ENCODE measurements around the gene PABPN1L. TPM values are rescaled to one million over a fixed set of nuclear protein-coding genes. Genes with fewer than 3 reads are reported as not detected.

PABPN1L gene
- total and polyA plus RNA-seq, 2 of the 8 experiments (the other 6 are each of a cell fraction or from before 2014, with no cell fraction given), result not detected

Other genes starting within 250 kb of the PABPN1L start
- gene IL17C, start 228.1 kb downstream of the PABPN1L start, total RNA-seq (2021; fragmentation: NEBNext Ultra II Directional; extraction: Animal tissue kit (Norgen Biotek cat#: 25700)), result 1.1 and 1.4 TPM in 2 replicates
- 1.9 and 3.0 TPM in 2 replicates for gene IL17C, start 228.1 kb downstream of the PABPN1L start, polyA plus RNA-seq (2011; rRNA removed)
- 136 and 161 TPM in 2 replicates for gene CYBA, start 215.6 kb downstream of the PABPN1L start, total RNA-seq (2021; fragmentation: NEBNext Ultra II Directional; extraction: Animal tissue kit (Norgen Biotek cat#: 25700))
- gene CYBA, start 215.6 kb downstream of the PABPN1L start, polyA plus RNA-seq (2011; rRNA removed), result 254 and 340 TPM in 2 replicates
- 77.3 and 80.6 TPM in 2 replicates for gene MVD, start 203.6 kb downstream of the PABPN1L start, total RNA-seq (2021; fragmentation: NEBNext Ultra II Directional; extraction: Animal tissue kit (Norgen Biotek cat#: 25700))
- gene MVD, start 203.6 kb downstream of the PABPN1L start, polyA plus RNA-seq (2011; rRNA removed), result 47.2 and 72.1 TPM in 2 replicates
- gene SNAI3, start 180.2 kb downstream of the PABPN1L start, total RNA-seq (2021; fragmentation: NEBNext Ultra II Directional; extraction: Animal tissue kit (Norgen Biotek cat#: 25700)), result 8.5 and 8.7 TPM in 2 replicates
- gene SNAI3, start 180.2 kb downstream of the PABPN1L start, polyA plus RNA-seq (2011; rRNA removed), result 13.3 and 15.8 TPM in 2 replicates
- 28.7 and 31.2 TPM in 2 replicates for gene RNF166, start 160.3 kb downstream of the PABPN1L start, total RNA-seq (2021; fragmentation: NEBNext Ultra II Directional; extraction: Animal tissue kit (Norgen Biotek cat#: 25700))
- gene RNF166, start 160.3 kb downstream of the PABPN1L start, polyA plus RNA-seq (2011; rRNA removed), result 29.8 and 36.6 TPM in 2 replicates
- gene CTU2, start 160.2 kb downstream of the PABPN1L start, total RNA-seq (2021; fragmentation: NEBNext Ultra II Directional; extraction: Animal tissue kit (Norgen Biotek cat#: 25700)), result 42.9 and 49.7 TPM in 2 replicates
- 32.7 and 45.4 TPM in 2 replicates for gene CTU2, start 160.2 kb downstream of the PABPN1L start, polyA plus RNA-seq (2011; rRNA removed)
- 63.6 and 67.5 TPM in 2 replicates for gene PIEZO1, start 81.4 kb downstream of the PABPN1L start, total RNA-seq (2021; fragmentation: NEBNext Ultra II Directional; extraction: Animal tissue kit (Norgen Biotek cat#: 25700))
- 42.3 and 62.6 TPM in 2 replicates for gene PIEZO1, start 81.4 kb downstream of the PABPN1L start, polyA plus RNA-seq (2011; rRNA removed)
- gene CDT1, start 62.9 kb downstream of the PABPN1L start, total RNA-seq (2021; fragmentation: NEBNext Ultra II Directional; extraction: Animal tissue kit (Norgen Biotek cat#: 25700)), result 95.4 and 96.5 TPM in 2 replicates
- 76.7 and 141 TPM in 2 replicates for gene CDT1, start 62.9 kb downstream of the PABPN1L start, polyA plus RNA-seq (2011; rRNA removed)
- gene APRT, start 54.7 kb downstream of the PABPN1L start, total RNA-seq (2021; fragmentation: NEBNext Ultra II Directional; extraction: Animal tissue kit (Norgen Biotek cat#: 25700)), result 221 and 244 TPM in 2 replicates
- gene APRT, start 54.7 kb downstream of the PABPN1L start, polyA plus RNA-seq (2011; rRNA removed), result 267 and 272 TPM in 2 replicates
- gene GALNS, start 9.7 kb downstream of the PABPN1L start, total RNA-seq (2021; fragmentation: NEBNext Ultra II Directional; extraction: Animal tissue kit (Norgen Biotek cat#: 25700)), result 17.8 and 22.4 TPM in 2 replicates
- 8.9 and 12.7 TPM in 2 replicates for gene GALNS, start 9.7 kb downstream of the PABPN1L start, polyA plus RNA-seq (2011; rRNA removed)
- 94.0 and 98.7 TPM in 2 replicates for gene TRAPPC2L, start 9.5 kb downstream of the PABPN1L start, total RNA-seq (2021; fragmentation: NEBNext Ultra II Directional; extraction: Animal tissue kit (Norgen Biotek cat#: 25700))
- gene TRAPPC2L, start 9.5 kb downstream of the PABPN1L start, polyA plus RNA-seq (2011; rRNA removed), result 113 and 133 TPM in 2 replicates
- gene CBFA2T3, start 110.5 kb upstream of the PABPN1L start, total RNA-seq (2021; fragmentation: NEBNext Ultra II Directional; extraction: Animal tissue kit (Norgen Biotek cat#: 25700)), result 1.3 and 2.7 TPM in 2 replicates
- gene CBFA2T3, start 110.5 kb upstream of the PABPN1L start, polyA plus RNA-seq (2011; rRNA removed), result 0.51 and 1.5 TPM in 2 replicates
- 22.9 and 27.0 TPM in 2 replicates for gene ACSF3, start 227.2 kb upstream of the PABPN1L start, total RNA-seq (2021; fragmentation: NEBNext Ultra II Directional; extraction: Animal tissue kit (Norgen Biotek cat#: 25700))
- gene ACSF3, start 227.2 kb upstream of the PABPN1L start, polyA plus RNA-seq (2011; rRNA removed), result 15.6 and 23.6 TPM in 2 replicates

Data from H1 (cell line).